IPS DF 6.9 (cell line): Measurements from ENCODE around the gene POMZP3.
"Not testable (repeated sequence)": the region's sequence is repeated elsewhere in the genome, so short reads cannot be mapped to it uniquely, and the experiment has no call there.

Source experiments
- DNase-seq: peaks from one replicate; pipeline ENCODE4 v3.0.0-alpha.2; 2013; ENCODE audit warnings: low read depth, low spot score
- H3K27ac ChIP-seq: one replicate; pipeline ENCODE4 v1.5.1; 2013; ENCODE audit warnings: low read length, control low read depth
- H3K27me3 ChIP-seq: 2 replicates; pipeline ENCODE4 v1.6.1; 2013; ENCODE audit warnings: mild to moderate bottlenecking, low read length; ENCODE audit not compliant: control insufficient read depth, insufficient read depth
- H3K36me3 ChIP-seq: 2 replicates; pipeline ENCODE4 v1.6.1; 2013; ENCODE audit warnings: low read length; ENCODE audit not compliant: control insufficient read depth, insufficient read depth
- H3K4me1 ChIP-seq: 2 replicates; pipeline ENCODE4 v1.6.1; 2013; ENCODE audit warnings: low read length; ENCODE audit not compliant: control insufficient read depth, insufficient read depth
- H3K4me3 ChIP-seq: 2 replicates; pipeline ENCODE4 v1.5.1; 2013; ENCODE audit warnings: mild to moderate bottlenecking, low read length
- H3K9me3 ChIP-seq: 2 replicates; pipeline ENCODE4 v1.6.1; 2013; ENCODE audit warnings: low read length, inconsistent platforms; ENCODE audit not compliant: control insufficient read depth, insufficient read depth
- WGBS: extraction: QIAGEN DNeasy Blood & Tissue Kit; methylation state at CpG from one replicate; pipeline ENCODE4 v1.1.7; 2013; ENCODE audit warnings: mixed read lengths, missing lambda C conversion rate; ENCODE audit not compliant: insufficient read length, insufficient coverage; 5-methylcytosine and 5-hydroxymethylcytosine counted together

POMZP3 gene

GRCh38 chr7:76567311-76567710, 59.8 kb downstream of the POMZP3 start:
- not testable (repeated sequence) for H3K4me1 ChIP-seq, H3K27ac ChIP-seq, H3K27me3 ChIP-seq, DNase-seq, H3K36me3 ChIP-seq, H3K4me3 ChIP-seq, H3K9me3 ChIP-seq
- no CpG with 5 or more reads among the region's 4 CpGs for WGBS

GRCh38 chr7:76565001-76565400, 62.1 kb downstream of the POMZP3 start:
- not testable (repeated sequence) for H3K27ac ChIP-seq, H3K36me3 ChIP-seq, H3K27me3 ChIP-seq, H3K4me3 ChIP-seq, H3K4me1 ChIP-seq, H3K9me3 ChIP-seq, DNase-seq
- no CpG with 5 or more reads among the region's 3 CpGs for WGBS

- H3K27me3 ChIP-seq, H3K27ac ChIP-seq, H3K4me1 ChIP-seq, H3K36me3 ChIP-seq, H3K9me3 ChIP-seq, H3K4me3 ChIP-seq, DNase-seq: not testable (repeated sequence)
- WGBS = no CpG with 5 or more reads among the region's 3 CpGs
These were observed 65.7 kb downstream of the POMZP3 start for GRCh38 chr7:76561342-76561741.

DNA sequence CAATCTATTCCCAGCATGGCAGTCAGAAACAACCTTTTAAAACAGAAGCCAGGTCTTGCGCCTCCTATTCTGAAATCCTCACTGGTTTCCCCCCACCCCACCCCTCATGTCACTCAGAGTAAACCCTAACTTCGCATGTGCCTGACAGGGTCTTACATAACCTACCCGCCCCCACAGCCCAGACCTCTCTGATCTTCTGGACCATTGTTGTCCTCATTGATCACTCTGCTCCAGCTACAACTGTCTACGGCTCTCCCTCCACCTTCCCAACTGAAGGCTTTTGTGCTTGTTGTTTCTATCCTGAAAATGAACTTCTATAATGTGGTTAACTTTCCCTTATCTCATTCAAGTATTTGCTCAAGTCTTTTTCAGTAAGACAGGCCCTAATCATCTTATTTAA, 66.9 kb downstream of the POMZP3 start:
- H3K4me3 ChIP-seq, H3K27me3 ChIP-seq, H3K27ac ChIP-seq, DNase-seq, H3K4me1 ChIP-seq, H3K9me3 ChIP-seq, H3K36me3 ChIP-seq: not testable (repeated sequence)
- no CpG with 5 or more reads among the region's 4 CpGs for WGBS
